HepG2 (cell line): ENCODE data around the gene SLC48A1.

ENCODE experiments used
- ETS1 ChIP-seq: sonication (generic); formaldehyde crosslinking; IDR thresholded peaks from 2 replicates; pipeline ENCODE4 v1.4.0; 2020; ENCODE audit warnings: missing genetic modification reagents
- EZH2 ChIP-seq: conservative IDR thresholded peaks from 2 replicates; pipeline ENCODE4 v1.6.1; 2012; ENCODE audit warnings: mild to moderate bottlenecking, low read depth, low read length, moderate library complexity
- GABPA ChIP-seq, 2 experiments: IDR thresholded peaks; 2 replicates each; pipeline ENCODE4 v1.6.1; 2011 to 2016; ENCODE audit warnings: low read depth in 2 of 2, low read length in 1 of 2, missing biosample characterization in 1 of 2, missing genetic modification characterization in 1 of 2
- JUND ChIP-seq: sonication (generic); formaldehyde crosslinking; IDR thresholded peaks from 2 replicates; pipeline ENCODE4 v1.8.0; 2022; ENCODE audit warnings: mild to moderate bottlenecking, missing genetic modification reagents
- MAF1 ChIP-seq: sonication (generic); formaldehyde crosslinking; IDR thresholded peaks from 2 replicates; pipeline ENCODE4 v1.5.0; 2020; ENCODE audit warnings: missing genetic modification reagents, borderline replicate concordance
- ZZZ3 ChIP-seq: sonication (generic); formaldehyde crosslinking; IDR thresholded peaks from 2 replicates; pipeline ENCODE4 v1.4.0; 2020; ENCODE audit warnings: missing genetic modification reagents, mild to moderate bottlenecking, borderline replicate concordance

- TF ChIP-seq EZH2 (no peak), GABPA (IDR thresholded peaks at IDR 0.05; ENCODE audit: low read depth, low read length) (no peak), GABPA (CRISPR knock-in tag; IDR thresholded peaks at IDR 0.05; ENCODE audit: low read depth) (no peak), MAF1 (CRISPR knock-in tag) (no peak), ZZZ3 (CRISPR knock-in tag) (no peak), ETS1 (CRISPR knock-in tag) (no peak), JUND (no peak)
Measured at GRCh38 chr12:47805417-47805816, 32.4 kb downstream of the SLC48A1 start.
